GM13977 (cell line): ENCODE data around the gene SLC38A1.

Experiments used
- DNase-seq: peaks from one replicate; pipeline ENCODE4 v3.0.0; 2012; ENCODE audit warnings: low spot score
- in situ Hi-C: fragments of 300-500 bp; cut with MboI; formaldehyde crosslinking; loops from one replicate; pipeline ENCODE4 v1.12.0; 2022; ENCODE audit warnings: low sequenced_read_pairs, low pct_unique_long_range_greater_than_20kb, mixed read lengths, inconsistent platforms; ENCODE audit not compliant: unreplicated experiment
- TF ChIP-seq, protein P1 (sequence below): IDR thresholded peaks from 2 replicates; pipeline ENCODE4 v1.5.1; 2012; ENCODE audit warnings: mild to moderate bottlenecking, control low read depth; ENCODE audit not compliant: insufficient read depth; ENCODE audit errors: extremely low read depth, missing control alignments

The SLC38A1 gene

DNA sequence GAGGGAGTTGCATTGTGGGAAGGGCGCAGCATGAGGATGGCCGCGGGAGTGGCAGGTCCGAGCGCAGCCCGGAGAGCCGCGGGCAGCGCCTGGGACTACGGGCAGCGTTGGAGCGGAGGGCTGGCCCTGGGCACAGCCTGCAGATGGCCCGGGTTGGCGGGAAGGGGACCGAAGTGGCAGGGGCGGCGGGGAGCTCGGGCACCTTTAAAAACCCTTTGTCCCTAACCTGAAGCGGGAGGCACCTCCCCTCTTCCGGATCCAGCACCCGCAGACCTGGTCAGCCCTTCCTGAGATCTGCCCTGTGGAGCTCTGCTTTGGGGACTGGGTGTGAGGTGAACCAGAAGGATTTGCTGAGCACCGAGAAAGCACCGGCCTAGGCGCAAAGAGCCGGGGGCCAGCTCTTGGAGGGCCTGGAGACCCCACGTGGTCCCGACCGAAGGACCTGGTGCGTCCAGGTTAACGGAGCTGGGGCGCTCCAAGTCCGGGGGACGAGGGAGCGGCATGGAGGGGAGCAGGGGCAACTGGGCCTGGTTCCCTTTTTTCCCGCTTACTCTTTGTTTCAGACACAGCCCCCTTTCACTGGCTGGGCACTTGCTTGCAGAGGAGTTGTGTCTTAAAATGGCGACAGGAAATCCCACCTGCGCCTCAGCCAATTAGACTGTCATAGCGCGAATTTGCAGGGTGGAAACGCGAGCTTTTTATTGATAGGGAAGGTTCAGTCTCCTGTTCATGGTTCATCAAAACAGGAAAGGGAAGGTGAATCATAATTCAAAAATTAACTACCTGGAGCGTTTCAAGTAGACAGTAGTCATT lies 792 bp upstream of the SLC38A1 start:
- in situ Hi-C loops, result loop anchor here (10.0 kb wide), 2 partner anchors 55 to 115 kb away; no protein-coding TSS in a partner anchor

DNA sequence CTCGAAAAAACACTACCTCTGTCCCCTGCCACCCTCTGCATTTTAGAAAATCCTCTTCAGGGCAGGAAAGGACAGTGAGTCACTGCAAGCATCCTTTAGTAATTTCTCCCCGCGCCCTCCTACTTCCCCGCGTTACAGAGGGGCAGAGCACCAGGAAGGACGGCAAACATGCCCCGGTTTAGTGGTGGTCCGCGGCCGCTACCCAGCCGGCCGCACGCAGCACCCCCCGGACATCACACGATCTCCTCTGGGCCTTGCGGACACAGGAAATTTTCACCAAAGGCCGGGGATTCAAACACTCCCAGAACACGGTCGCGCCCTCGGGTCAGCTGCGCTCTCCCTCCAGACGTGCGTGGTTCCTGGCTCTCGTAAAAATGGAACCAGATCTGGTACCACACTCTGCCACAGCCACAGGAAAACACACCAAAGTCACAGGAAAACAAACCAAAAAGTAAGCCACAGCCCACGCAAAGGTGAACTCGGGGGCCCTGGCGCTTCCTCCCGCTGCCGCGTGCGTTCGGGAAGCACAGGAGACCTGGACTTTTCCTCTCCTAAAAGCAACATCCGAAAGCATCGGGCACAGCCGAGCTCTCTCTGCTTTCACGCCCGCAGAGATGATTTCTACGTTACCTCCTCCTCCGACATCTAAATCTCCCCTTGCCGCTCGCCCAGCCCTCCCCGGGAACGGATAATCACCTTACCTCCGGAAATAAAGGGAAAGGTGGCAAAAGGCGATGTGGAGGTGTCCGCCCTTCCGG lies 839 bp downstream of the SLC38A1 start:
- TF ChIP-seq, protein P1, sequence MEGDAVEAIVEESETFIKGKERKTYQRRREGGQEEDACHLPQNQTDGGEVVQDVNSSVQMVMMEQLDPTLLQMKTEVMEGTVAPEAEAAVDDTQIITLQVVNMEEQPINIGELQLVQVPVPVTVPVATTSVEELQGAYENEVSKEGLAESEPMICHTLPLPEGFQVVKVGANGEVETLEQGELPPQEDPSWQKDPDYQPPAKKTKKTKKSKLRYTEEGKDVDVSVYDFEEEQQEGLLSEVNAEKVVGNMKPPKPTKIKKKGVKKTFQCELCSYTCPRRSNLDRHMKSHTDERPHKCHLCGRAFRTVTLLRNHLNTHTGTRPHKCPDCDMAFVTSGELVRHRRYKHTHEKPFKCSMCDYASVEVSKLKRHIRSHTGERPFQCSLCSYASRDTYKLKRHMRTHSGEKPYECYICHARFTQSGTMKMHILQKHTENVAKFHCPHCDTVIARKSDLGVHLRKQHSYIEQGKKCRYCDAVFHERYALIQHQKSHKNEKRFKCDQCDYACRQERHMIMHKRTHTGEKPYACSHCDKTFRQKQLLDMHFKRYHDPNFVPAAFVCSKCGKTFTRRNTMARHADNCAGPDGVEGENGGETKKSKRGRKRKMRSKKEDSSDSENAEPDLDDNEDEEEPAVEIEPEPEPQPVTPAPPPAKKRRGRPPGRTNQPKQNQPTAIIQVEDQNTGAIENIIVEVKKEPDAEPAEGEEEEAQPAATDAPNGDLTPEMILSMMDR, result no peak
- DNase-seq, result peak; percentile 25
- in situ Hi-C loops, result loop anchor here (10.0 kb wide), 2 partner anchors 53 to 113 kb away; no protein-coding TSS in a partner anchor

More for the DNA sequence above, 792 bp upstream of the SLC38A1 start:
- peak; percentile 78 for DNase-seq
- TF ChIP-seq, protein P1, result no peak

DNA sequence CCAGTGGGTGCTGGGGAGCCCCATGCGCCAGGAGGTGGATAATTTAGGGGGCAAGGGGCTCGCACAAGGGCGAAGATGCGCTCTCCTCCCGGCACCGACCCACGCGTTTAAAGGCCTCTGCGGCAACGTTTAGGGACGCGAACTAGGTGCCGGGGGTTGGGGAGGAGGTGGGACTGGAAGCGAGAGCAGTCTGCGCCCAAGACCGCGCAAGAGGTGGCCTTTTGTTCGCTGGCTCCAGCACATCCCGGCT lies 1.3 kb downstream of the SLC38A1 start:
- peak; percentile 31 for DNase-seq
- TF ChIP-seq, protein P1, result no peak
- in situ Hi-C loops, result loop anchor here (10.0 kb wide), 2 partner anchors 53 to 113 kb away; no protein-coding TSS in a partner anchor

DNA sequence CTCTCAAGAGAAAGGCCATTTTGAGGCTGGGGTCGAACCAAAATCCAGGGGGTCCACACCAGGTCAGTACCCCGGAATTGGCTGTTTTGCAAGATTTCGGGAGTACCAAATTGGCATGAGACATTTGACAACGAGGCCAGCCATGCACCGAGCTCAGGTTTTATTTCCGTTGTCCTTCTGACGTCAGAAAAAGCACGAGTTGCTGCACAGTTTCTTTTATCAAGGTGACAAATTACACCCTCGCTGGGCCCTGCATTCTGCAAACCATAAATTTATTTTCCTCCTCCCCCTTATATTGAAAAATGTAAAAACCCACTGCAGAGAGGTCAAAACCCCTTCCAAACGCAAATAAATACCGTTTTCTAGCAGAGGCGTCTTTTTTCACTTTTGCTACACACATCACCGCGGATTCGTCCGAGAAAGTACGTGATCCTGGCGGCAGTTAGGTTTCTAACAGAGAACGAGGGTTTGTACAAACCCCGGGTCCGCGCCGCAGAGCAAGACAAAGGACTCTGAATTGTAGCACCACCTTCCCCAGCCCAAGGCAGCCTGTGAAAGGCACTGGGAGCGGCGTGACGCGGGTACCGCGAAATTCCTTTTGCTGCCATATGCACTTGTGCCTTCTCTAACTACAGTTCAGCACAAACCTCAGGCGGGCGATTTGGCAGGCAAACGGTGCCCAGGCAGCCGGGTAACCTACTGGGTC lies 1.8 kb downstream of the SLC38A1 start:
- TF ChIP-seq, protein P1, result no peak
- DNase-seq, result peak; percentile 47
- in situ Hi-C loops, result loop anchor here (10.0 kb wide), 2 partner anchors 52 to 112 kb away; no protein-coding TSS in a partner anchor

DNA sequence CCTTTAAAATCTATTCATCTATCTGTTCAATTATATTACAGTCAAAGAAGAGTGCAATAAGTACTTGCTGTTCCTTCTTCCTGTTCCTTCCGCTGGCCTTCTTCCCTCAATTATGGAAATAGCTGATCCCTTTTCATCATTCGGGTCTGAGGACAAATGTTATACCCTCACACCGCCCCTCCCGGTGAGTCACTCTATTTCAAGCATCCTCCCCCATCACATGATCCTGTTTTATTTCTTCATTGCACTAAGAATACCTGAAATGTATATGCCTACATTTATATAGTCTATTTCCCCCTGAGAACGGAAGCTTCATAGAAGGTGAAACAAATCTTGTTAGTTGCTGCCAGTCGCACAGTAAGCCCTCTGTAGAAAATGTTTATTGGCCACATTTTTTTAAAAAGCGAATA lies 2.5 kb downstream of the SLC38A1 start:
- in situ Hi-C loops, result loop anchor here (10.0 kb wide), 2 partner anchors 52 to 112 kb away; no protein-coding TSS in a partner anchor
- no peak for DNase-seq
- TF ChIP-seq, protein P1, result no peak

DNA sequence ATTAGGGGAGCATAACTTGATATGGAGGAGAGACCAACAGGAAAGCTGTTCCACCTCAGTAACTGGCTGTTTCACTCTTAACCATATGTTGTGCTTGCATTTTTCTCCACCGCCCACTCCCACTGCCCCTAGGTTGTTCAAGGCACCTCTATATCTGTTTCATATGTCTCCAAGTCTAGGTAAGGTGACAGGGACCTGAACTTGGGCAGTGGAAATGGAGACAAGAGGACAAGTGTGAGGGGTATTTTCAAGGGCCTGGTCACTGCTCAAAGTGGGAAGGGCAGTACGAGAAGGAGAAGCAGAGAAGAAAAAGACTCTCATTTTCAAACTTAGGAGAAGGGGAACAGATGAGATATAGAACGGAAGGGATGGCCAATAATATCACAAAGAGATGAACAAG lies 3.1 kb downstream of the SLC38A1 start:
- TF ChIP-seq, protein P1, result no peak
- in situ Hi-C loops, result loop anchor here (10.0 kb wide), 2 partner anchors 51 to 111 kb away; no protein-coding TSS in a partner anchor
- peak; percentile 38 for DNase-seq
